ENCODE measurements around the gene FHL2. TPM values are rescaled to one million over a fixed set of nuclear protein-coding genes. Genes with fewer than 3 reads are reported as not detected.

Gene FHL2
- total and polyA plus RNA-seq, 2 of the 13 experiments (the other 11 are each of a cell fraction or from before 2014, with no cell fraction given) = 1.9 to 74.8 TPM

DNA sequence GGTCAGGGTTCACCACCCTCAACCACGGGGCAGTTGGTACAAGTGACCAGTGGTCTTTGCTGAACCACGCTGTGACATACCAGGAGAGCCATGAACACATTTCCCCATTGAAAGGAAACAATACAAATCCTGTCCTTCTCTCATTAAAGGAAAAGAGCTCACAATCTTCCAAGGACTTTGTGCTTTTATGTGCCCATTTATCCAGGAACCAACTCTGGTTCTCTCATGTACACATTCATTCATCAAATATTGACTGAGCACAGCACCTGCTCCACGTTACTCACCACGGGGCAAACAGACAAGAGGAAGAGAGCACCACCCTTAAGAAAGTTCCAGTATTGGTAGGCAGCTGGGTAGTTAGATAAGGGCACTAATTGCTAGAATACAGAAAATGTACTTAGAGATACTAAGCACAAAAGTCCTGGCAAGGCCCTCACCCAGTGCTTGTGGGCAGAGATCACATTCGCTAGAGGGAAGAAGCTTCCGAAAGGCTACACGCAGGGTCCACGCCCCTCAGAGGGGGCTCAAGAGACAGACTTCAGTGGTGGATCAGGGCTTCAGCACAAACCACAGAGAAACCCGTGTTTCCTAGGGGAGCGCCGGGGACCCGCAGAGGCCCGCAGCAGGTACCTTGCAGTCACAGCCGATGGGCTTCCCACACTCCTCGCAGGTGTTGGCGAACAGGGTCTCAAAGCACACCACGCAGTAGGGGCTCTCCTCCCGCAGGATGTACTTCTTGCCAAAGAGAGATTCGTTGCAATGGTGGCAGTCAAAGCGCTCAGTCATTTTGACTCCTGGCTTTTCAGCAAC is 12.9 kb downstream of the FHL2 start (continued):
- TF ChIP-seq ZSCAN29 (CRISPR knock-in tag; conservative IDR thresholded peaks at IDR 0.05) = no peak
- no peak for TF ChIP-seq NFKB2 (CRISPR knock-in tag; IDR thresholded peaks at IDR 0.05; ENCODE audit: borderline replicate concordance)
- TF ChIP-seq JUND (CRISPR knock-in tag; IDR thresholded peaks at IDR 0.05) = no peak
- no peak for TF ChIP-seq ZBTB7A (CRISPR knock-in tag; IDR thresholded peaks at IDR 0.05)
- TF ChIP-seq DZIP1 (CRISPR knock-in tag; IDR thresholded peaks at IDR 0.05) = no peak
- TF ChIP-seq TAF15 (IDR thresholded peaks at IDR 0.05; ENCODE audit: low read depth, low read length, poor library complexity, severe bottlenecking) = no peak
- TF ChIP-seq FOXA1 (IDR thresholded peaks at IDR 0.05) = no peak
- TF ChIP-seq FOXA1 (CRISPR knock-in tag; IDR thresholded peaks at IDR 0.05) = peak; percentile 61
- no peak for TF ChIP-seq ARNTL (CRISPR knock-in tag; IDR thresholded peaks at IDR 0.05)
- TF ChIP-seq CHD4 (IDR thresholded peaks at IDR 0.05; ENCODE audit: borderline replicate concordance, low read length) = no peak
- TF ChIP-seq NFE2L2 (IDR thresholded peaks at IDR 0.05; ENCODE audit: low read length) = no peak
- TF ChIP-seq ISL2 (CRISPR knock-in tag; IDR thresholded peaks at IDR 0.05) = no peak
- TF ChIP-seq MAF1 (CRISPR knock-in tag; IDR thresholded peaks at IDR 0.05; ENCODE audit: borderline replicate concordance) = no peak
- TF ChIP-seq HMG20A (CRISPR knock-in tag; IDR thresholded peaks at IDR 0.05; ENCODE audit: borderline replicate concordance) = peak; percentile 64; the same call in 1 of the 2 replicates
- no peak for TF ChIP-seq TCF12 (IDR thresholded peaks at IDR 0.05)
- no peak for TF ChIP-seq TCF12 (CRISPR knock-in tag; IDR thresholded peaks at IDR 0.05)
- TF ChIP-seq CHCHD3 (CRISPR knock-in tag; IDR thresholded peaks at IDR 0.05) = no peak
- TF ChIP-seq AHR (CRISPR knock-in tag; IDR thresholded peaks at IDR 0.05) = no peak
- TF ChIP-seq RNF2 (conservative IDR thresholded peaks at IDR 0.05; ENCODE audit: low read depth) = no peak
- TF ChIP-seq SIN3B (IDR thresholded peaks at IDR 0.05; ENCODE audit: low read length) = no peak
- no peak for TF ChIP-seq ATF6 (CRISPR knock-in tag; conservative IDR thresholded peaks at IDR 0.05)
- TF ChIP-seq ATF3 (CRISPR knock-in tag; IDR thresholded peaks at IDR 0.05) = no peak
- TF ChIP-seq, protein P1, sequence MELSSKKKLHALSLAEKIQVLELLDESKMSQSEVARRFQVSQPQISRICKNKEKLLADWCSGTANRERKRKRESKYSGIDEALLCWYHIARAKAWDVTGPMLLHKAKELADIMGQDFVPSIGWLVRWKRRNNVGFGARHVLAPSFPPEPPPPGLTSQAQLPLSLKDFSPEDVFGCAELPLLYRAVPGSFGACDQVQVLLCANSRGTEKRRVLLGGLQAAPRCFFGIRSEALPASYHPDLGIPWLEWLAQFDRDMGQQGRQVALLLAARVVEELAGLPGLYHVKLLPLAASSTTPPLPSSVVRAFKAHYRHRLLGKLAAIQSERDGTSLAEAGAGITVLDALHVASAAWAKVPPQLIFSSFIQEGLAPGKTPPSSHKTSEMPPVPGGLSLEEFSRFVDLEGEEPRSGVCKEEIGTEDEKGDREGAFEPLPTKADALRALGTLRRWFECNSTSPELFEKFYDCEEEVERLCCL (CRISPR knock-in tag; IDR thresholded peaks at IDR 0.05; ENCODE audit: borderline replicate concordance) = no peak

Measured in HepG2 (cell line).